ENCODE data around the gene ACOXL.

The ACOXL gene

GRCh38 chr2:110919738-110920137 lies 187.4 kb downstream of the ACOXL start:
- Histone ChIP-seq H3K27ac (ENCODE audit: low read depth, low read length, poor library complexity, severe bottlenecking) (no peak overlapping the region), H4K20me1 (ENCODE audit: insufficient read depth, low read length) (no peaks in the 10 kb centered on the region), H3K9ac (ENCODE audit: low read length) (no peak overlapping the region), H3K4me3 (ENCODE audit: low read depth, low read length, poor library complexity, severe bottlenecking) (no peak overlapping the region), H3K4me1 (ENCODE audit: insufficient read depth, low read length, severe bottlenecking) (no peaks in the 10 kb centered on the region), H2AFZ (ENCODE audit: low read length) (no peak overlapping the region), H3K79me2 (ENCODE audit: insufficient read depth, low read length) (no peaks in the 10 kb centered on the region), H3K9me2 (ENCODE audit: low read depth, low read length) (no peaks in the 10 kb centered on the region), H3F3A (ENCODE audit: insufficient read depth, low read length) (no peaks in the 10 kb centered on the region), H3K36me3 (ENCODE audit: insufficient read depth, low read length) (no peaks in the 10 kb centered on the region), H3K27me3 (ENCODE audit: insufficient read depth, low read length) (no peaks in the 10 kb centered on the region; the same call in 1 of the 2 replicates), H3K4me2 (ENCODE audit: low read length) (no peak overlapping the region), H3K9me3 (ENCODE audit: low read length) (0 out of 2 replicates have a peak, but pooled peaks cover 4% of the 10 kb centered on the region)
- TF ChIP-seq EZH2 (IDR thresholded peaks at IDR 0.05; ENCODE audit: borderline replicate concordance, low read length) (no peak), CTCF (IDR thresholded peaks at IDR 0.05; ENCODE audit: low read length) (no peak)

- no peak overlapping the region for H3K9ac ChIP-seq (ENCODE audit: low read length)
- H4K20me1 ChIP-seq (ENCODE audit: insufficient read depth, low read length): no peaks in the 10 kb centered on the region
- H3K4me2 ChIP-seq (ENCODE audit: low read length): no peak overlapping the region
- H3K36me3 ChIP-seq (ENCODE audit: insufficient read depth, low read length): no peaks in the 10 kb centered on the region
- no peaks in the 10 kb centered on the region for H3K9me2 ChIP-seq (ENCODE audit: low read depth, low read length)
- H3K79me2 ChIP-seq (ENCODE audit: insufficient read depth, low read length): no peaks in the 10 kb centered on the region
- H2AFZ ChIP-seq (ENCODE audit: low read length): no peak overlapping the region
- no peaks in the 10 kb centered on the region for H3K9me3 ChIP-seq (ENCODE audit: low read length)
- no peak for TF ChIP-seq EZH2 (IDR thresholded peaks at IDR 0.05; ENCODE audit: borderline replicate concordance, low read length)
- TF ChIP-seq CTCF (IDR thresholded peaks at IDR 0.05; ENCODE audit: low read length): no peak
- H3K27me3 ChIP-seq (ENCODE audit: insufficient read depth, low read length): no peaks in the 10 kb centered on the region
- no peak overlapping the region for H3K4me3 ChIP-seq (ENCODE audit: low read depth, low read length, poor library complexity, severe bottlenecking)
- no peaks in the 10 kb centered on the region for H3K4me1 ChIP-seq (ENCODE audit: insufficient read depth, low read length, severe bottlenecking)
- H3K27ac ChIP-seq (ENCODE audit: low read depth, low read length, poor library complexity, severe bottlenecking): no peak overlapping the region
- no peaks in the 10 kb centered on the region for H3F3A ChIP-seq (ENCODE audit: insufficient read depth, low read length)
These were observed 193.1 kb downstream of the ACOXL start for GRCh38 chr2:110925479-110925878.

GRCh38 chr2:110927526-110927925 lies 195.2 kb downstream of the ACOXL start:
- H4K20me1 ChIP-seq (ENCODE audit: insufficient read depth, low read length): no peaks in the 10 kb centered on the region
- no peak overlapping the region for H3K4me2 ChIP-seq (ENCODE audit: low read length)
- no peak overlapping the region for H2AFZ ChIP-seq (ENCODE audit: low read length)
- no peaks in the 10 kb centered on the region for H3K9me3 ChIP-seq (ENCODE audit: low read length)
- H3F3A ChIP-seq (ENCODE audit: insufficient read depth, low read length): no peaks in the 10 kb centered on the region
- H3K79me2 ChIP-seq (ENCODE audit: insufficient read depth, low read length): no peaks in the 10 kb centered on the region
- no peaks in the 10 kb centered on the region for H3K36me3 ChIP-seq (ENCODE audit: insufficient read depth, low read length)
- H3K27me3 ChIP-seq (ENCODE audit: insufficient read depth, low read length): no peaks in the 10 kb centered on the region
- H3K9ac ChIP-seq (ENCODE audit: low read length): no peak overlapping the region
- no peak overlapping the region for H3K27ac ChIP-seq (ENCODE audit: low read depth, low read length, poor library complexity, severe bottlenecking)
- no peaks in the 10 kb centered on the region for H3K4me1 ChIP-seq (ENCODE audit: insufficient read depth, low read length, severe bottlenecking)
- TF ChIP-seq CTCF (IDR thresholded peaks at IDR 0.05; ENCODE audit: low read length): no peak
- no peak for TF ChIP-seq EZH2 (IDR thresholded peaks at IDR 0.05; ENCODE audit: borderline replicate concordance, low read length)
- H3K4me3 ChIP-seq (ENCODE audit: low read depth, low read length, poor library complexity, severe bottlenecking): no peak overlapping the region
- H3K9me2 ChIP-seq (ENCODE audit: low read depth, low read length): no peaks in the 10 kb centered on the region
